Activated naive CD4-positive, alpha-beta T cell treated with anti-CD3 and anti-CD28 coated beads, Interleukin-2, amount 10 ng/mL, durations not matched to agents 7 days and 5 days (primary cell): ENCODE results near the gene ATF5.
"Not testable (repeated sequence)": the region's sequence is repeated elsewhere in the genome, so short reads cannot be mapped to it uniquely, and the experiment has no call there.

Experiments used
- CTCF ChIA-PET: fragments of 350-600 bp; sonication (Branson Sonifier 250); formaldehyde crosslinking; loops from one replicate; lab custom pipeline; 2021; ENCODE audit warnings: antibody characterized with exemption; lab: Charles Lee
- DNase-seq: peaks from one replicate; pipeline ENCODE4 v3.0.0-alpha.2; 2020
- H3K27ac Mint-ChIP-seq: one replicate; pipeline ENCODE4 v1.8.0; 2021; ENCODE audit warnings: mild to moderate bottlenecking, moderate library complexity, mixed read lengths
- H3K27me3 Mint-ChIP-seq: one replicate; pipeline ENCODE4 v1.8.0; 2021; ENCODE audit warnings: mild to moderate bottlenecking, mixed read lengths
- H3K36me3 Mint-ChIP-seq: one replicate; pipeline ENCODE4 v1.8.0; 2021; ENCODE audit warnings: mixed read lengths
- H3K4me1 Mint-ChIP-seq: one replicate; pipeline ENCODE4 v1.8.0; 2021; ENCODE audit warnings: mixed read lengths
- H3K4me3 Mint-ChIP-seq: one replicate; pipeline ENCODE4 v1.8.0; 2021; ENCODE audit warnings: mild to moderate bottlenecking, moderate library complexity, mixed read lengths
- H3K9me3 Mint-ChIP-seq: one replicate; pipeline ENCODE4 v1.8.0; 2021; ENCODE audit warnings: mixed read lengths

Gene ATF5

DNA sequence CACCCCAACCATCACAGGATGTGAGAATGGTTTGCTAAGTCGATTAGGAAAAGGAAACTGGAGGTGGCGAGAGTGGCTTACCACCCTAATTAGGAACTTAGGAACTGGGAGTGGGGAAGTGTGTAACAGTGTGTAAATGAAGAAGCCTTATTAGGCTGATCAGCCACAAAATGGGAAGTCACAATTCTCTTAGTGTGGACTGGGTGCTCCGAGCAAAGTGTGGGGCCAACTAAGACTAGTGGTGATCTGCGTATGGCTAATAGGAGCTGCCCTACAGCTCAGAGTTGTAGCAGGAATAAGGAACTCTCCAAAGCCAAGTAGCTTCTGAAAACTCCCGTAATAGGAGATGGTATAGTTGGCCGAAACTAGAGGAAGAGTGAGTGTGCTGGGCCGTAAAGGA is 24.4 kb downstream of the ATF5 start:
- no peak overlapping the region for H3K27ac Mint-ChIP-seq
- H3K27me3 Mint-ChIP-seq = peaks cover 34% of the 10 kb centered on the region
- H3K9me3 Mint-ChIP-seq = no peaks in the 10 kb centered on the region
- no peaks in the 10 kb centered on the region for H3K4me1 Mint-ChIP-seq
- H3K4me3 Mint-ChIP-seq = no peak overlapping the region
- DNase-seq = no peak
- H3K36me3 Mint-ChIP-seq = no peaks in the 10 kb centered on the region
- CTCF ChIA-PET = interaction anchor here (1.1 to 1.6 kb wide), 4 partner anchors 15 to 182 kb away, joined by 3 to 11 read pairs (median 3); no protein-coding TSS in a partner anchor

DNA sequence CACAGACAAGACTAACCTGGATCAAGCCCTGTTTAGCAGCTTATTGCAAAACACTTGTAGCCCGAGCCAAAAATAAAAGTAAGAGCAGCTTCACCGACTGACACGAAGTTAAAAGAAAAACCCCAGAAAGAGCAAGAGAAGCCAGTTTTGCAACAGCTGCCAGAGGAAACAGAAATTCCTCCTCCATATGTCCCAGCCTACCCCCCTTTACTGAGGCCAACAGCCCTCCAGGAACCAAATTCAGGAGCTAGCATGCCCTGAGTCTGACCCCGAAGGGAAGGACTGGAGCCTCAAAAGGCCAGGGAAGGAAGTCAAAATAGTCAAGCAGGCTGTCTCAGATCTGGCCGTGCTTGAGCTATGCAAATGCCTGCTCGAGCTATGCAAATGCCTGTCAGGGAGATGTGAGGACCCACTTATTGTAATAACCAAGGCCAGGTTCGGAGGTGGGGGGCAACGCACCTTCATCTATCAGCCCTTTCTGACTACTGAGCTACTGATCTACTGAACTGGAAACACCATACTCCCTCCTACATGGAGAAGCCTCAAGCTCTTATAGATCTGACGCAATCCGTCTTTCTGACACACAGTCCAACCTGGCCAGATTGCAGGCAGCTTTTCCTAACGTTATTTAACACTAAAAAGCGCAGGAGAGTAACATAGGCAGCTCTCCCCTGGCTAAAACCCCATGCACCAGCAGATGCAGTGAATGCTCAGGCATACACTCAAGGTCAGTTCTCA is 25.3 kb downstream of the ATF5 start:
- CTCF ChIA-PET = interaction anchor here (1.1 to 1.6 kb wide), 4 partner anchors 16 to 182 kb away, joined by 3 to 11 read pairs (median 3); no protein-coding TSS in a partner anchor
- no peak overlapping the region for H3K4me3 Mint-ChIP-seq
- no peaks in the 10 kb centered on the region for H3K9me3 Mint-ChIP-seq
- no peaks in the 10 kb centered on the region for H3K4me1 Mint-ChIP-seq
- peaks cover 34% of the 10 kb centered on the region for H3K27me3 Mint-ChIP-seq
- no peak for DNase-seq
- no peaks in the 10 kb centered on the region for H3K36me3 Mint-ChIP-seq
- no peak overlapping the region for H3K27ac Mint-ChIP-seq

DNA sequence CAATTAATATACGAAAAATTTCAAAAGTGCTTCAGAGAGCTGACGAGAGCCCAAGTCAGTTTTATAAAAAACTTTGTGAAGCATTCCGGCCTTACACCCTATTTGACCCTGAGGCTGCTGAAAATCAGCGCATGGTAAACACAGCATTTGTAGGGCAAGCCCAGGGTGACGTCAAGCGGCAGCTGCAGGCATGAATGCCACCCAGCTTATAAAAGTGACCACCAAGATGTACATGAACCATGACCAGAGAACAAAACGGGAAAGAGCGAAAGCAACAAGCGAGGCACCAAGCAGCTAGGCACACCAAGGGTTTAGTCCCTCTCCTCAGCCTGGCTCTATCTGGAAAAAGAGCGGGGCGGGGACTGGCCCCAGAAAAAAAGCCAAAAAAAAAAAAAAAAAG is 25.9 kb downstream of the ATF5 start:
- CTCF ChIA-PET = interaction anchor here (1.6 kb wide), 1 partner anchor 17 kb away, joined by 11 read pairs; no protein-coding TSS in a partner anchor

DNA sequence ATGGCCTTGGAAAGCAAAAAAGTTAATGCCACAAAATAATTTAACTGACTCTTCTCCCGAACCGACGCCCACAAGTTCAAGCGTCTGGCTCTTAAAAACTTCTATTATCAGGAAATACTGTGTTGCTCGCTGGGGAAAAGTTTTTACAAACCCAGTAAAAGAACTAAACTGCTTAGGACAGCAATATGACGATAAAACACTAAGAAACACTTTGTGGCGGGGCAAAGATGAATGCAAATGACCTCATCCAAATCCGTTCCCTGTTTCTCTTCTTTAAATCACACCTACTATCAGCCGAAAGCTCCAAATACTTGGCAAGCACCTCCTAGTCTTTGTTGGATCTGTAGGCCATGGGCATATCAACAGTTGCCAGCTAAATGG is 27.1 kb downstream of the ATF5 start:
- Mint-ChIP-seq H3K4me1 (no peaks in the 10 kb centered on the region), H3K4me3 (no peak overlapping the region), H3K27ac (no peak overlapping the region), H3K27me3 (peaks cover 30% of the 10 kb centered on the region), H3K36me3 (no peaks in the 10 kb centered on the region), H3K9me3 (no peaks in the 10 kb centered on the region)
- DNase-seq = no peak
- CTCF ChIA-PET = no interaction called here

More for the DNA sequence above, 25.9 kb downstream of the ATF5 start:
- H3K4me1 Mint-ChIP-seq = no peaks in the 10 kb centered on the region
- peaks cover 31% of the 10 kb centered on the region for H3K27me3 Mint-ChIP-seq
- no peak overlapping the region for H3K4me3 Mint-ChIP-seq
- H3K36me3 Mint-ChIP-seq = no peaks in the 10 kb centered on the region
- no peak for DNase-seq
- H3K27ac Mint-ChIP-seq = no peak overlapping the region
- H3K9me3 Mint-ChIP-seq = no peaks in the 10 kb centered on the region

DNA sequence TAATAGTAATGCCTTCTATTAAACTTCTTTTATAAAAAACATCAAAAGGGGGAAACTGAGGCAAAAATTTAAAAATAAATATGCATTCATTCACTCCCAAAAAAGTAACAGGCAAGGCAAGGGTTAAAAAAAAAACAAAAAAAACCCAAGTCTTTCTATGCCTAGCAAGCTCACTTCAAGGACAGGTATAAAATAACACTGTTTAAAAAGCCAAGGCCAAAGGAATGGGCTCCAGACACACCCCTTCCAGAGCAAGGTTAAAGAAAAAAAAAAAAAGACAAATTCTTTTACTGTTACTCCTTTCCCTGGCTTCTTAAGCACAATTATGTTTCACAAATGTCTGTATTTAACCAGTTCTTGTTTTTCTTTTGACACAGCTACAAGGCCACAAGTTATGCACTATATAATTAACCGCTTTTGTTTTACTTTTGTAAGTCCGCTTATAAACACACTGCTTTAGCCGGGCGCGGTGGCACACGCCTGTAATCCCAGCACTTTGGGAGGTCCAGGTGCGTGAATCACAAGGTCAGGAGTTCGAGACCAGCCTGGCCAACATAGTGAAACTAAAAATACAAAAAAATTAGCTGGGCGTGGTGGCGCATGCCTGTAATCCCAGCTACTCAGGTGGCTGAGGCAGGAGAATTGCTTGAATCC is 28.4 kb downstream of the ATF5 start:
- no peak overlapping the region for H3K4me3 Mint-ChIP-seq
- H3K9me3 Mint-ChIP-seq = no peaks in the 10 kb centered on the region
- DNase-seq = no peak
- H3K36me3 Mint-ChIP-seq = no peaks in the 10 kb centered on the region
- CTCF ChIA-PET = interaction anchor here (0.7 kb wide), 1 partner anchor 1097 kb away, joined by 3 read pairs; no protein-coding TSS in a partner anchor
- no peaks in the 10 kb centered on the region for H3K4me1 Mint-ChIP-seq
- peaks cover 23% of the 10 kb centered on the region for H3K27me3 Mint-ChIP-seq
- no peak overlapping the region for H3K27ac Mint-ChIP-seq

DNA sequence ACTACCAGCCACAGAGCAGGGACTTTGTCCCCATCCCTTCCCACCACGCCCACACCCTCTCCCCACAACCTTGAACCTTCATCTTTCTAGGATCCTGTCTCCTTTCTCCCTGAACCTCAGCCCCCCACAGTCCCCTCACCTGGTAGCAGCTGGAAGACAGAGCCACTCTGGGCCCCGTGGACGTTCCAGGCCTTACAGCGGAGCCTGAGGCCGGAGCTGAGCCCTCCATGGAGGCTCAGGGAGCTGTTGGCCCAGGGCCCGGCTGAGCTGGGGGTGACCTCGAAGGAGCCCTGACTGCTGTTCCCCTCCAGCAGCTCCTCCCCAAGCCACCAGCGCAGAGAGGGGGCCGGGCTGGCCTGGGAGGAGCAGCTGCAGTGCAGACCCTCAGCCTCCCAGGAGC is 29.1 kb downstream of the ATF5 start:
- CTCF ChIA-PET, H3K36me3 Mint-ChIP-seq: not testable (repeated sequence)
- peaks cover 18% of the 10 kb centered on the region for H3K27me3 Mint-ChIP-seq

DNA sequence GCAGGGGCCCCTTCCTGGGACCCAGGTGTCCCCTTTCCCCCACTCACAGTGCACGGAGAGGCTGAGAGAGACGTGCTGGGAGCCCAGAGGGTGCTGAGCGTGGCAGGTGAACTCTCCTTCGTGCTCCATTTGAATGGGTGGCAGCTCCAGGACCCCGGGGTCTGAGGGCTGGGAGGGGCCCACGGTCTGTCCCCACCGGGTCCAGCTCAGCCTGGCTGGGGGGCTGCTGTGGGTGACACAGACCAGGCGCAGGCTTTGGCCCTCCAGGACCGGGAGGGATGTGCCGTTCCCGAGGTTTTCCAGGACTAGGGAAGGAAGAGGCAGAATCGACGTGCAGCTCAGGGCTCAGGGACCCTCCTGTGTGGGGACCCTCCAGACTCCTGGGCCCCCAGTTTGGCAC is 29.6 kb downstream of the ATF5 start:
- H3K4me3 Mint-ChIP-seq, CTCF ChIA-PET: not testable (repeated sequence)

More for the DNA sequence above, 29.1 kb downstream of the ATF5 start:
- not testable (repeated sequence) for H3K4me1 Mint-ChIP-seq, H3K9me3 Mint-ChIP-seq, H3K27ac Mint-ChIP-seq, H3K4me3 Mint-ChIP-seq, DNase-seq

DNA sequence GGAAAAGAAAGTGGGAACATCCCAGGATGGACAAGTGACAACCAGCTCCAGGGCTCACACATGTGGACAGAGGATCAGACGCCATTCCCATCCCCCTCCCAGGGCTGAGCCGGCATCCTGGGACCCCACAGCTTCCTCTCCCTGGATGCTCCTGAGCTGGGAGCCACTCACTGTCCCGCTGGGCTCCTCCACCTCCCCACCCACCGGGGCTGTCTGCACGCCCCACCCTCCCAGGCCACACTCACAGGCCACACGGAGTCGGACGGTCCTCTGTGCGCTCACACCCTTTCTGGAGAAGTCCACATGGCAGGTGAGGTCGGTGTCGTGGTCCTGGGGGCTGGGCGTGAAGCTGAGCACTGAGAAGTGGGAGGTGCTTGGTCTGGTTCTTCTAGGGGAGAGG is 30.9 kb downstream of the ATF5 start:
- H3K4me3 Mint-ChIP-seq, H3K9me3 Mint-ChIP-seq, DNase-seq, CTCF ChIA-PET, H3K27ac Mint-ChIP-seq, H3K27me3 Mint-ChIP-seq, H3K36me3 Mint-ChIP-seq, H3K4me1 Mint-ChIP-seq: not testable (repeated sequence)

More for the DNA sequence above, 29.6 kb downstream of the ATF5 start:
- DNase-seq, H3K4me1 Mint-ChIP-seq, H3K36me3 Mint-ChIP-seq, H3K27ac Mint-ChIP-seq, H3K9me3 Mint-ChIP-seq: not testable (repeated sequence)
- H3K27me3 Mint-ChIP-seq = peaks cover 14% of the 10 kb centered on the region

DNA sequence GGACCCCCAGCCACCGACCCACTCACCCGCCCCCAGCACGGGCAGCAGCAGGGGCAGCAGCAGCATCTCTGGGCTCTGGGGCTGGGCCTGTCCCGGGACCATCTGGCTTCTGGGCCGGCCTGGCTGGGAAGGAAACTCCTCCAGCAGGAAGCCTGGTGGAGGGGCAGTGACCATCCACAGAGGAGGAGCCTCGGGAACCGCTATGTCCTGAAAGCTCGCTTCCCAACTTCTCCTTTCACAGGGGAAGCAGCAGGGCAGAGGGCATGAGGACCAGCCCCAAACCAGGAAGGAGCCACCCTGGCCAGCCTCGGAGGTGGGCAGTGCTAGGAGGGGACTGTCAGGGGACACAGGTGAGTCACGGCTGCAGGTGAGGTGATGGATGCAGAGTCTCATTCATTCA is 32.0 kb downstream of the ATF5 start, which contains the start of gene SIGLEC11:
SIGLEC11 (minus strand) TSS at position 193 of the 400 bp plus-strand sequence; CDS start at position 102, 91 bp downstream.
- H3K4me1 Mint-ChIP-seq, H3K36me3 Mint-ChIP-seq, H3K27ac Mint-ChIP-seq, H3K4me3 Mint-ChIP-seq, CTCF ChIA-PET, H3K27me3 Mint-ChIP-seq, H3K9me3 Mint-ChIP-seq, DNase-seq: not testable (repeated sequence)

DNA sequence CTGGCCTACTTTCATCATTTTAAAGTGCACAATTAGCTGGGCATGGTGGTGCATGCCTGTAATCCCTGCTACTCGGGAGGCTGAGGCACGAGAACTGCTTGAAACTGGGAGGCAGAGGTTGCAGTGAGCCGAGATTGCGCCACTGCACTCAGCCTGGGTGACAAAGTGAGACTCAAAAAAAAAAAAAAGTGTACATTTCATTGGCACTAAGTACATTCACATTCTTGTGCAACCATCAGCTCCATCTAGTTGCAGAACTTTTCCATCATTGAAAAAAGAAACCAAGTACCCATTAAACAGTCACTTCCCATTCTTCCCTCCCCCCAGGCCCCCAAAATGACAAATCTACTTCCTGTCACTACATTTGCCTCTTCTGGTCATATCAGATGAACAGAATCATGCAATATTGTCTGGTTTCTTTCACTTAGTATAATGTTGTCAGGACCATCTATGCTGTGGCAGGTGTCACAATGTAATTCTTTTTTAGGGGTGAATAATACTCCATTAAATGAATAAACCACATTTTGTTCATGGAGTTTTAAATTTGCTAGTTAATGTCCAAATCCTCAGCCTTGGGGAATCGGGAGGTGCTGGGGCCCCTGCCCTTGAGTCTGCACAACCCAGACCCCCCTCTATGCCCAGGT is 39.4 kb downstream of the ATF5 start:
- Mint-ChIP-seq H3K27me3 (peaks cover 16% of the 10 kb centered on the region), H3K36me3 (no peaks in the 10 kb centered on the region), H3K27ac (no peak overlapping the region), H3K4me3 (no peak overlapping the region), H3K9me3 (no peaks in the 10 kb centered on the region), H3K4me1 (no peaks in the 10 kb centered on the region)
- CTCF ChIA-PET = no interaction called here
- DNase-seq = no peak

DNA sequence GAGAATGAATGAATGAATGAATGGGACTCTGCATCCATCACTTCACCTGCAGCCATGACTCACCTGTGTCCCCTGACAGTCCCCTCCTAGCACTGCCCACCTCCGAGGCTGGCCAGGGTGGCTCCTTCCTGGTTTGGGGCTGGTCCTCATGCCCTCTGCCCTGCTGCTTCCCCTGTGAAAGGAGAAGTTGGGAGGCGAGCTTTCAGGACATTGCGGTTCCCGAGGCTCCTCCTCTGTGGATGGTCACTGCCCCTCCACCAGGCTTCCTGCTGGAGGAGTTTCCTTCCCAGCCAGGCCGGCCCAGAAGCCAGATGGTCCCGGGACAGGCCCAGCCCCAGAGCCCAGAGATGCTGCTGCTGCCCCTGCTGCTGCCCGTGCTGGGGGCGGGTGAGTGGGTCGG is 40.4 kb downstream of the ATF5 start:
- H3K27ac Mint-ChIP-seq, H3K9me3 Mint-ChIP-seq, H3K36me3 Mint-ChIP-seq, DNase-seq, CTCF ChIA-PET, H3K4me1 Mint-ChIP-seq, H3K4me3 Mint-ChIP-seq: not testable (repeated sequence)
- peaks cover 18% of the 10 kb centered on the region for H3K27me3 Mint-ChIP-seq

DNA sequence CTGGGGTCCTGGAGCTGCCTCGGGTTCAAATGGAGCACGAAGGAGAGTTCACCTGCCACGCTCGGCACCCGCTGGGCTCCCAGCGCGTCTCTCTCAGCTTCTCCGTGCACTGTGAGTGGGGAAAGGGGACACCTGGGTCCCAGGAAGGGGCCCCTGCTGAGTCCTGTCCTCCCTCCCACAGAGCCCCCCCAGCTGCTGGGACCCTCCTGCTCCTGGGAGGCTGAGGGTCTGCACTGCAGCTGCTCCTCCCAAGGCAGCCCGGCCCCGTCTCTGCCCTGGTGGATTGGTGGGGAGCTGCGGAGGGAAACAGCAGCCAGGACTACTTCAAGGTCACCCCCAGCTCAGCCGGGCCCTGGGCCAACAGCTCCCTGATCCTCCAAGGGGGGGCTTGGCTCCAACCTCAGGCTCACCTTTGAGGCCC is 43.0 kb downstream of the ATF5 start:
- Mint-ChIP-seq H3K27ac (no peak overlapping the region), H3K4me1 (no peaks in the 10 kb centered on the region), H3K4me3 (no peak overlapping the region), H3K36me3 (peaks cover 2% of the 10 kb centered on the region), H3K9me3 (no peaks in the 10 kb centered on the region), H3K27me3 (peaks cover 10% of the 10 kb centered on the region)
- DNase-seq = no peak
- CTCF ChIA-PET = no interaction called here

DNA sequence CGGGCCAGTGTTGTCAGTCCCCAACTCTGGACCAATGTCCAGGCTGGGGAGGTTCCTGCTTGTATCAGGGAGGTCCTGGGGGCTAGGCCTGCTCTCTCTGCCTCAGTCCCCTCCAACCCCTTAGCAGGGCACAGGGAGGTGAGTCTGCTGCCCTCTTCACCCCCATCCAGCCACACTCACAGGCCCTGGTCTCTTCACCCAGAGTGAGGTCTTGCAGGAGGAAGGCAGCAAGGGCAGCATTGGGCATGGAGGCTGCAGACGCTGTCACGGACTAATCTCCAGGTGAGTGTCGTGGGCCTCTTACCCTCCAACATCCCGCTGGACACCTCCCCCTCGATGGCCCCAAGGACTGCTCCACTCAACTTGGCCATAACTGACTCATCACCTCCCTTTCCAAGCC is 43.8 kb downstream of the ATF5 start:
- DNase-seq = no peak
- no peaks in the 10 kb centered on the region for H3K9me3 Mint-ChIP-seq
- H3K27ac Mint-ChIP-seq = no peak overlapping the region
- H3K4me1 Mint-ChIP-seq = no peaks in the 10 kb centered on the region
- peaks cover 2% of the 10 kb centered on the region for H3K36me3 Mint-ChIP-seq
- H3K27me3 Mint-ChIP-seq = peaks cover 10% of the 10 kb centered on the region
- CTCF ChIA-PET = no interaction called here
- no peak overlapping the region for H3K4me3 Mint-ChIP-seq

DNA sequence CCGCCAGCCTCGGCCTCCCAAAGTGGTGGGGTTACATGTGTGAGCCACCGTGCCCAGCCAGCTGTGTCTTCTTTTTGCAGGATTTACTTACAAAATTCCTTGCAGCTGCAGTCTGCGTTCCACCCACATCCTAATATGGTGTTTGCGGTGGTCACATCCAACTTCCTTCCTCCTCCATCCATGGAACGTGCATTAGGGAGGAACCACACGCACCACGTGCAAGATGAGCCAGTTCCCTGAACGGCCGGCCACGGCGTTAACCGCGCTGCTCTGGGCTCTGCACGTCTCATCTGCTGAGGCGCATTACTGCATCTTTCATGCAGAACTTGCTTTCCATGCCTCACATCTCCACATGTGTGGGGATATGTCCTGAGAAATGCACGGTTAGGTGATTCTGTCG is 45.0 kb downstream of the ATF5 start:
- DNase-seq = no peak
- CTCF ChIA-PET = no interaction called here
- no peak overlapping the region for H3K27ac Mint-ChIP-seq

More for the DNA sequence above, 45.0 kb downstream of the ATF5 start:
- Mint-ChIP-seq H3K4me3 (no peak overlapping the region), H3K27me3 (peaks cover 9% of the 10 kb centered on the region), H3K9me3 (no peaks in the 10 kb centered on the region), H3K4me1 (no peaks in the 10 kb centered on the region), H3K36me3 (peaks cover 2% of the 10 kb centered on the region)
